EL (cell line): ENCODE data around the gene PARD6G.

Experiments used
- DNase-seq: peaks from one replicate; pipeline ENCODE4 v3.0.0-alpha.2; 2016

The PARD6G gene

GRCh38 chr18:80137137-80137536, 110.2 kb downstream of the PARD6G start:
- DNase-seq = no peak

DNA sequence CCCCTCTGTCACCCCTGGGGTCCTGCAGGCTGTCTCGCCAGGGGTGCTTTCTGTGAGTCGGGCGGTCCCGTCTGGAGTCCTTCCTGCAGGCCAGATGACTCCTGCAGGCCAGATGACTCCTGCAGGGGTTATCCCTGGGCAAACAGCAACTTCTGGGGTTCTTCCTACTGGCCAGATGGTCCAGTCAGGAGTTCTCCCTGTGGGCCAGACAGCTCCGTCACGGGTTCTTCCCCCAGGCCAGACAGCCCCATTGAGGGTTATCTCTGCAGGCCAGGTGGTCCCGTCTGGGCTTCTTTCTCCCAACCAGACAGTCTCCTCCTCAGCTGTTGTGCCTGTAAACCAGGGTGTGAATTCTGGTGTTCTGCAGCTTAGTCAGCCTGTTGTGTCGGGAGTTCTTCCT, 110.6 kb downstream of the PARD6G start:
- DNase-seq = no peak

DNA sequence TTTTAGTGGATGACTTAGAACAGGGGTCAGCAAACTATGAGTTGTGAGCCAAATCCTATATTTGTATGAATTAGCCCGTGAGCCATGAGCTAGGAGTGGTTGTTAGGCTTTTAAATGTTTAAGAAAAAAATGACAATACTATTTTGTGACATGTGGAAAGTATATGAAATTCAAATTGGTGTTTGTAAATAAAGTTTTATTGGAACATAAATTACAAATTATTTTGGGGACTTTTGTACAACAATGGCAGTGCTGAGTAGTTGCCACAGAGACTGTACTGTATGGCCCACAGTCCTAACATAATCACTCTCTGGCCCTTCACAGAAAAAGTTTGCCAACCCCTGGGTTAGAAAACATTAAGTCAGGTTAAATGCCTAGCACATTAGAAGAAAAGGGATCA, 112.2 kb downstream of the PARD6G start:
- DNase-seq = no peak

DNA sequence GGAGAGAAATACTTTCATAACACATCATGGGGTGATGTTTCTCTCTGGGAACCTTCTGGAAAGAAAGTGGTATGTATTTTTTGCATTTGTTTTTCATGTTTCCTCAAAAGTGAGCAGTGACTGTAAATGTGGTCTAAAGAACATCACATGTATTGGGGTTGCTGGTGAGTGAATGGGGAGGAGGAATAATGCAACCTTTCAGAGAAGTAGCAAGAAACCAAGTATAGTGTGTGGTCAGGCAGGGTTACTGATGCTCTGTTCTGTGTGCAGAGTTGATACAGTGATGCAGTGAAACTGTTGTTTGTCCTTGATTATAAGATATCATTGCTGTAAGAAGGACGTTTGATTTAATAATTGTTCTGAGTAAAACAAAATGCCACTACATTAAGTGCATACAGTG, 114.2 kb downstream of the PARD6G start:
- DNase-seq = no peak

GRCh38 chr18:80132180-80132812, 115.0 kb downstream of the PARD6G start:
- DNase-seq = no peak

DNA sequence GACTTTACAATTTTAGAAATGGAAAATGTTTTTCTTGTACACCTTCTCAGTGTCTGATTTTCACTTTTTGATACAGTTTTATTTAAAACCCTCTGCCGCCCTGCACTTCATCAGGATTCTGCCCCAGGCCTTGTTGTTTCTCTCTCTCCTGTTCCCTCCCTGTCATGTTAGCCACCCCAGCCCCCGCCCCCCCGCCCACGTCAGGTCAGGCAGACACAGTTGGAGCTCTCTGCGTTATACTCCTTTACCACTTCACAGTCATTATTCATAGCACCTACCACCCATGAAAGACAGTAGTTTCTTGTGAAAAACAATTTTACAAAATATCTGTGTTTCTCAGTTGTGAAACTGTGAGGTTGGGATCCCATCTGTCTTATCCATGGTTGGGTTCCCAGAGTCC, 116.8 kb downstream of the PARD6G start:
- DNase-seq = no peak

DNA sequence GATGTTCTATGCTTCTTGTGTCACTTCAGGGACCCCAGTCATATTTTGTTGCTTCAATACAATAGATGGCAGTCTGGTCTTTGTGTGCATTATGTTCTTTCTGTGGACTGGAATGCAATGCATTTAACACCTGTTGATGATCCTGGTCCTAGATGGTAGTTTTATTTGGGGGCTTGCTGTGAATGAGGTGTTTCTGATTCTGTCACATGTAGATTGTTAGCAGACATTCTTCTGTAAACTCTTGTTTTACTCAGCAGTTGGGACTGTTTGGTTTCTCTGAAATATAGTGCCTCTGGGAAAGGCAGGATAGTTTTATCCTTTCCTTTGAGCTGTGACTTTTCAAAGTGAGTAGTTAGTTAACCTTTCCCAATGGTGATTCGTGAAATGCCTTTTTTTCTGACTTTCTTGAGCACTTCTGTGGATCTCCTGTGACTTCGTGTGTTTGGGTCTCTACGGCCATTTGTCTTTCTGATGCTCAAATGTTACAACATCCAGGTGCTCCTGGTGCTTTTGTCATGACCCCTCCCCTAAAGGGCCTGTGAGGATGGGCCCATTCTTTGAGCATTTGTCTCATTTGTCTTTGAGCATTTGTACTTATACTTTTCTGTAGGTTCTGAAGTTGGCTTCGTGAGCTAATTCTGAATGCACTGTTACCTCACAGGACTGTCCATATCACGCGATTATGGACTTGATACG, 117.5 kb downstream of the PARD6G start:
- no peak for DNase-seq

DNA sequence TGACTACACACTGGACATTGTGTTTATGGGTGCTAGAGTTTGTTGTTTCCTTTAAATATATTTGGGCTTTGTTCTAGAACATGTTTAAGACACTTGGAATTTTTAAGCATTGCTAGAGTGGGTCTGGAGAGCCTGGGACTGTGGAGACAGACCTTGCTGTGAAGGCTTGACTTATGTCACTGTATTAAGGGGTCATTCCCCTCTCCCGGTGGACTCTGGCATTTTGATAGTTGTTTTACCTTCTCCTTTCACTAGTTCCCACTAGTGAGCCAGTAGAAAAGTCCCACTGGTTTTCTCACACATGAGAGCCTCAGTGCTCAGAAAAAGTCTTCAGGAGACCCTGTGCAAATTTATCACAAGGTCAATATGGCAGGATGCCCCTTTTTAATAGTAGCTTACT, 119.7 kb downstream of the PARD6G start:
- DNase-seq = no peak

DNA sequence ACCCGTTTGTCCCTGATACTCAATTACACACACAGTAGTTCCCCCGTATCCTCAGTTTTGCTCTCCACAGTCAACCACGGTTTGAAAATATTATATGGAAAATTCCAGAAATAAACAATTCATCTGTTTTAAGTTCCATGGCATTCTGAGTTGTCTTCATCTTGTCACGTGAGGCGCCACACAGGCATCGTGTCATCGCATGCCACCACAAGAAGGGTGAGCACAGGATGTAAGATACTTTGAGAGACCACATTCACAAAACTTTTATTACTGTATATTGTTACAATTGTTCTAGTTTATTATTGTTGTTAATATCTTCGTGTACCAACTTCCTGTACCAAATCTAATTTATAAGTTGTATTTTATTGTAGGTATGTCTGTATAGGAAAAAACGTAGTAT, 120.5 kb downstream of the PARD6G start:
- no peak for DNase-seq

GRCh38 chr18:80124131-80124530, 123.2 kb downstream of the PARD6G start:
- no peak for DNase-seq

DNA sequence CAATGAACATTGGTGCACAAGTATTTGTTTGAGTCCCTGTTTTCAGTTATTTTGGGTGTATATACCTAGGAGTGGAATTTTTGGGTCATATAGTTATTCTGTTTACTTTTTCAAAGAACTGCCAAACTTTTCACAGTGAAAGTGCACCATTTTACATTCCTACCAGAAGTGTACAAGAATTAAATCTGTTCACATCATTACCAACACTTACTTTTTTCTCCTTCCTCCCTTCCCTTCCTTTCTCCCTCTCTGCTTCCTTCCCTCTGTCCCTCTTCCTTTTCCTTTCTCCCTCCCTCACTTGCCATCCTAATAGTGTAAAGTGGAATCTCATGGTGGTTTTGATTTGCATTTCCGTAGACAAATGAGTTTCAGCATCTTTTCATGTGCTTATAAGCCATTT, 126.4 kb downstream of the PARD6G start:
- no peak for DNase-seq

GRCh38 chr18:80119111-80119510, 128.2 kb downstream of the PARD6G start:
- no peak for DNase-seq

DNA sequence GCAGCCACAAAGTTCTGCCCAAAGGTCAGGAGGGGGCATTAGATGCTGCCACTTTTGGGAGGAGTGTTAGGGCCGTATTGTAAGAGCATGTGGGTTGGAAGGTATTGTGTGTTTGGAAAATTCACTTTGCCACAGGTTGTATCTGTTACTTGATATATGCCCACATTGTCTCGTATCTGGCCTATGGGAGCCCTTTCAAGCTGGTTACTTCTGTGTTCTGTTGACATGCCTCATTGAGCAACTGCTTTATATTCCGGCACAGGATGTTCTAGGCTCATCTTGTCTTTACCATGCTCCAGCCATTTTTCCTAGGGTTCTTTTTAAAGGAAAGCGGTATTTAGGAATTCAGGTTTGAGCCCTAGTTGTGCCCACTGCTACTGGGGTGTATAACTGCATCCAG, 132.3 kb downstream of the PARD6G start:
- DNase-seq = no peak

DNA sequence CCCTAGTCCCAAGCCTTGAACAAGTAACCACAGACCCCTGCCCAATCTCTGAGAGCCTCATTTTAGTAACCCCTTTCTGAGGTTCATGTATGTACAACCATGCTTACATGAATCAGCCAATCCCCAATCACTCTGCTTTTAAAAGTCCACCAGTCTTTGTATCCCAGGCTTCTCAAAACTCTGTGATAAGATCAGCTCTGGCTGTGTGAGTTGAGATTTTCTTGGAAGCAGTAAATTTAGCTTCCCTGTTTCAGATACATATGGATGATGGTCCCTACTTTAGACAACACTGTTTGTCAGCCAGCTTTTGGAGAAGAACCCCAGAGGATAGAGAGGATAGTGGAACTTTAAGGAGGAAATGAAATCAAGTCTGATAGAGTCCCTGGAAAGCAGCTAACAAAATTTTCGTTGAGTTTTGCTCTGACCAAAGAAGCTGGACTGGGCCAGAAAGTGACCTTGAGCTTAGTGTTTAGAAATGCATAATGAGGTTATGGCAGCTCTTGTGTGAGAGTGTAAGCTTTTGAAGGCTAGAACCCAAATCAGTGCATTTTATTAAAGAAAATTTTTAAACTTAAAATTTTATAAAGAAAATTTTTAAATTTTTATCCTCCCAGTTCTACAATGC, 134.6 kb downstream of the PARD6G start:
- DNase-seq = no peak

DNA sequence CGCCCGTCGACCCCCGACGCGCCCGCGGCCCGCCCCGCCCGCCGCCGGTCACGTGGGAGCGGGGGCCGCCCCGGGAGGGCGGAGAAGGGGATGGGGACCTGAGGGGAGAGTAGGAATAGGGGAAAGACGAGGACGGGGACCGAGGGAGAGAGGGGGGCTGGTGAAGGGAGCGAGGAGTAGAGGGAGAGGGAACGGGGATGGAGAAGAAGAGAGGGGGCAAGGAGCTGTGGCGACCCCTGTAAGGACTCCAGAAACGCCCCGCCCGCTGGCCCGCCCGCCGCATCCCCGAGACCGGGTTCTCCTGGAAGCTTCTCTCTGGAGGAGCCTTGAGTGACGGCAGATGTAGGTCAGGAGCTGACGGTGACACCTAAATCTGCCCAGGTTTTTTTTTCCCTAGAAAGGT, 137.6 kb downstream of the PARD6G start:
- peak; percentile 55 for DNase-seq

GRCh38 chr18:80108739-80109675, 138.3 kb downstream of the PARD6G start, which contains the start of gene ADNP2:
TSS of gene ADNP2 (plus strand) at chr18:80109262. CDS start at chr18:80117543, 8,281 bp downstream.
- peak; percentile 96 for DNase-seq

- no peak for DNase-seq
These were observed 139.2 kb downstream of the PARD6G start for GRCh38 chr18:80108121-80108536.

DNA sequence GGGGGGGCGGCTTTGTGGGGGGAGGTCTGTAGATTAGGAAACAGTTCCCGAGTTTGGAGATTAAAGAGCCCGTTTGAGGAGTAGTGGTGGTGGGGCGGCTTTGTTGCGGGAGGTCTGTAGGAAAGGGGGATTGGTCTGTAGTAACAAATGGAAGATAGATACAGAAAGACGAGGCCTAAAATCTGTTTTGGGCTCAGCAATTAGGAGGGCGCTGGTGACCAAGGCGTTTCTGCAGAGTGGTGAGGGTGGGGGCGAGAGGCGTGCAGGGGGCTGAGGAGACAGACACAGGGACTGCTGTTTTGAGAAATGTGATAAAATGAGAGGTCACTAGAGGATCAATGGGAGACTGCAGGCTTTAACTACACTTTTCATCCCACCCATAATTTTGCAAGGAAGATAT, 139.9 kb downstream of the PARD6G start:
- DNase-seq = no peak
